GM13976 (cell line): ENCODE results near the gene RPL35.
A peak's percentile ranks its signal among the peaks of the same experiment; 100 is the strongest.

ENCODE experiments used
- DNase-seq: peaks from one replicate; pipeline ENCODE4 v3.0.0; 2012; ENCODE audit warnings: low spot score
- in situ Hi-C: fragments of 300-500 bp; cut with MboI; formaldehyde crosslinking; loops from one replicate; pipeline ENCODE4 v1.12.0; 2022; ENCODE audit warnings: low sequenced_read_pairs, mixed read lengths, inconsistent platforms; ENCODE audit not compliant: unreplicated experiment
- TF ChIP-seq, protein P1 (sequence below): IDR thresholded peaks from 2 replicates; pipeline ENCODE4 v1.5.1; 2012; ENCODE audit warnings: borderline replicate concordance, mild to moderate bottlenecking; ENCODE audit not compliant: insufficient read depth; ENCODE audit errors: extremely low read depth, missing control alignments, control extremely low read depth

RPL35 gene

DNA sequence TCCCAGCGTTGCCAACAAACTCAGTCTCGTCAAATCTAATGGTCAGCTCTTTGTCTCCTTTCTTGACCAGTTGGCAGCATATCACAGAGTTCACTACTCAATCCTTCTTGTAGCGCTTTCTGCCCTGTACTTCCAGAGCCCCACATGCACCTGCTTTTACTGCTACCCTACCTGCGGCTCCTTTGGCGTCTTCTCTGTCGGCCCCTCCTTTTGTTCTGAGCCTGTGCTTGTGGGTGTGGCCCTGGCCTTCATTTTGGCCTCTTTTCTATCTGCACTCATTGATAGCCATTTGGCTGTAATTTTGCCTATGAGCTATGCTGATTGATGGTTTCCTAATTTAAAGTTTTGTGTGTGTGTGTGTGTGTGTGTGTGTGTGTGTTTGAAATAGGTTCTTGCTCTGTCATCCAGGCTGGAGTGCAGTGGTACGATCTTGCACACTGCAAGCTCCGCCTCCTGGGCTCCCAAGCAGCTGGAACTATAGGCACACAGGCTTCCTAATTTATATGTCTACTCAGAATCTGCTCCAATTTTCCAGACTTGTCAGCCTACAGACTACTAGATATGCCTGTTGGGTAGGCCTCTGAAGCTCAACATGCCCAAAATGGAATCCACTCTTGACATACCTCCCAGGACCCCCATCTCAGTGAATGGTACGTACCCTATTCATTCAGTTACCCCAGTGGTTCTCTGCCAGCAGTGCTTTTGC is 32.4 kb upstream of the RPL35 start:
- no peak for DNase-seq
- in situ Hi-C loops: no loop called here
- TF ChIP-seq, protein P1, sequence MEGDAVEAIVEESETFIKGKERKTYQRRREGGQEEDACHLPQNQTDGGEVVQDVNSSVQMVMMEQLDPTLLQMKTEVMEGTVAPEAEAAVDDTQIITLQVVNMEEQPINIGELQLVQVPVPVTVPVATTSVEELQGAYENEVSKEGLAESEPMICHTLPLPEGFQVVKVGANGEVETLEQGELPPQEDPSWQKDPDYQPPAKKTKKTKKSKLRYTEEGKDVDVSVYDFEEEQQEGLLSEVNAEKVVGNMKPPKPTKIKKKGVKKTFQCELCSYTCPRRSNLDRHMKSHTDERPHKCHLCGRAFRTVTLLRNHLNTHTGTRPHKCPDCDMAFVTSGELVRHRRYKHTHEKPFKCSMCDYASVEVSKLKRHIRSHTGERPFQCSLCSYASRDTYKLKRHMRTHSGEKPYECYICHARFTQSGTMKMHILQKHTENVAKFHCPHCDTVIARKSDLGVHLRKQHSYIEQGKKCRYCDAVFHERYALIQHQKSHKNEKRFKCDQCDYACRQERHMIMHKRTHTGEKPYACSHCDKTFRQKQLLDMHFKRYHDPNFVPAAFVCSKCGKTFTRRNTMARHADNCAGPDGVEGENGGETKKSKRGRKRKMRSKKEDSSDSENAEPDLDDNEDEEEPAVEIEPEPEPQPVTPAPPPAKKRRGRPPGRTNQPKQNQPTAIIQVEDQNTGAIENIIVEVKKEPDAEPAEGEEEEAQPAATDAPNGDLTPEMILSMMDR: no peak

DNA sequence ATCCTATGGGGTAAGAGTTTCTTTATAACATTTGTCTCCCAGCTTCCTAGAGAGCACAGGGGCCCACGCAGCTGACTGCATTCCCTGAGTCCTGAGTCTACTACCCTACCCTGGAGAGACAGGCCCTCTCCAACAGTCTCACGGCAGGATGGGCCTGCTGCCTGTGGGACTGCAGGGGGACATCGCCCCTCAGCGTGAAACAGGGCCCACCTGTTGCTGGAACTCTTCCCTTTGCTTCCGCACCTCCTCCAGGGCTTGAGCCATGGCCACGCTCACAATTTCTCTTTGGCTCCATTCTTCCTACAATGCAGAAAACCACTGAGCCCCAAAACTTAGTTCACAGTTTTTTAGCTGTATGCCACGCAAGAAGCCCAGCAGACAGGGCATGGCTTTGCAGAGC is 28.4 kb upstream of the RPL35 start:
- TF ChIP-seq, protein P1: no peak
- no peak for DNase-seq
- in situ Hi-C loops: no loop called here

DNA sequence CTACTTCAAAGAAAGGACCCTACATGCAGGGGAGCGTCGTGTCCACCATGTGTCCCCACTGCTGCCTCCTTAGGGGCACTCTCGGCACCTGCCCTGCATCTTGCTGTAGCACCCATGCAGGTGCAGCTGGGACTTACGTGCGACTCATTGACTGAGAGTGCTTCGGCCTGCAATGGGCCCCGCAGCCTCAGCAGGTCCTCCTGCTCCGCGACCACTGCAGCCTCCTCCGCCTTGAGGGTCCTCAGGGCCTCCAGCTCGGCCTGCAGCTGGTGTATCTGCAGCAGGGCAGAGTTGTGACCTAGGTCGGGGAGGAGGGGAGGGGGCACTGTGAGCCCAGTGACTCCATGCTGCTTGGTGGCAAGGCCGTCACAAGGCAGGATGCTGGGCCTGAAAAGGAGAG is 27.2 kb upstream of the RPL35 start:
- in situ Hi-C loops: no loop called here
- TF ChIP-seq, protein P1: no peak
- no peak for DNase-seq

DNA sequence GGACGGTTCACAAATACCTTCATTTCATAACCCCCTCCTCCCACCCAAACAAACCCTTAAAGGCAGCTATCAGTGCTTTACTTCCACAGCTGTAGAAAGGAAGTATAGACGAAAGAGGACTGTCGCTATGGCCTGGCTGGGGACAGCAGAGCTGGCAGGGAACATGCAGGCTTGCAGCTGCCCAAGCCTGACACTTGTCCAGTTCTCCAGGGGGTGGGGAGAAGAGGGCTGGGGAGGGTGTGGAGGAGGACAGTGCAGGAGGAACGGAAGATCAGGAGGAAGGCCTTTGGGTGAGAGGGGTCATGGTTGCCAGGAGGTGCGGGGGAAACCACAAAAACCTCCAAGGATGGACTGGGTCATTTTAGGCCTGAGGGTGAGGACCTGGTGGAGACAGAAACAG is 26.1 kb upstream of the RPL35 start:
- TF ChIP-seq, protein P1: no peak
- DNase-seq: no peak
- in situ Hi-C loops: no loop called here

DNA sequence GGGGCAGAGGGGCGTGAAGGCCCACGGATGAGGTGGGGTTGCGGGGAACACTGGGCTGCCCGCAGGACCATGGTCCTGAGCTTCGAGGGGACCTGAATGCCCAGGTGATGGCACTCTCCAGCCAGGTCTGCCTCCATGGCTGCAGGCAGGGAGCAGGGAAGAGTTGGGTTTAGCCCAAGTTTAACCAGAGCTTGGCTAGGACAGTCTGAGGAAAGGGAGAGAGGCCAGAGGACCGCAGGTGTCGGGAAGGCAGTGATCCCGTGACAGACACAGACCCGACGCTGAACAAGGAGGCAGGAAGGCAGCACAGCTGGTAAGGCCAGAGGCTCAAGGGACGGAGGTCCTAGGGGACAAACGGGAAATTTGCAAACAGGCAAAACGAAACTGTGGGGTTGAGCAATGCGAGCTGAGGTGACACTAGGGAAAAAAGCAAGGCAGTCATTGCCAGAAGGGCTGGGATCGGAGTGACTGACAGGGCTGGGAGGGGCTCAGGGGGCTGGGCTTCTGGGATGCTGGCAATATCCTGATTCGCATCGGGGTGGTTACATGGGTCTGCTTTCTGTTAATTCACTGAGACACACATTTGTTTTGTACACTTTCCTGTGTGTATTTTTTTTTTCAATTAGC is 25.2 kb upstream of the RPL35 start:
- in situ Hi-C loops: no loop called here
- TF ChIP-seq, protein P1: no peak
- DNase-seq: peak; percentile 24

DNA sequence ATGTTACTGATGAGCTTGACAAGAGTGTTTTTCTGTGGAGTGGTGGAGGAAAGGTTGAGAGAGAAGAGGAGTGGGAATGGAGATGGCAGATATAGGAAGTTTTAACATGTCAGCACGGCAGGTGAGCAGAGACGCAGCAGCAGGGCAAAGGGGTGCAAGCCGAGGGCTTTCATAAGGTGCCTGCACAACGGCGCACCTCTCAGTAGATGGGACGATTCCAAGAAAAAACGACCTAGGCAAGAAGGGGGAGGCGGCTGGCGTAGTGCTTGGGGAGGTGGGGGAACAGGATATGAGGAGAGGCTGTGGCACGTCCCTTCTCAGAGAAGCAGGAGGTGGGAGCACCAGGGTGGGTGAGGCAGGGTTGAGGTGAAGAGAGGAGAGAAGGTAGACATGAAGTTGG is 24.7 kb upstream of the RPL35 start:
- TF ChIP-seq, protein P1: no peak
- DNase-seq: no peak
- in situ Hi-C loops: no loop called here
